ES-I3 (cell line): Measurements from ENCODE around the gene GLRX2.

Experiments used
- H3K36me3 ChIP-seq: 2 replicates; pipeline ENCODE4 v1.6.1; 2013; ENCODE audit warnings: mild to moderate bottlenecking, low read length, control low read depth, moderate library complexity; ENCODE audit not compliant: insufficient read depth
- H3K4me1 ChIP-seq: 2 replicates; pipeline ENCODE4 v1.6.1; 2013; ENCODE audit warnings: mild to moderate bottlenecking, control low read depth, low read length; ENCODE audit not compliant: insufficient read depth
- H3K9ac ChIP-seq: 2 replicates; pipeline ENCODE4 v1.6.1; 2013; ENCODE audit warnings: low read depth, mild to moderate bottlenecking, low read length, moderate library complexity
- H3K9me3 ChIP-seq: 2 replicates; pipeline ENCODE4 v1.6.1; 2013; ENCODE audit warnings: mild to moderate bottlenecking, low read length, moderate library complexity; ENCODE audit not compliant: control insufficient read depth, insufficient read depth

Gene GLRX2

DNA sequence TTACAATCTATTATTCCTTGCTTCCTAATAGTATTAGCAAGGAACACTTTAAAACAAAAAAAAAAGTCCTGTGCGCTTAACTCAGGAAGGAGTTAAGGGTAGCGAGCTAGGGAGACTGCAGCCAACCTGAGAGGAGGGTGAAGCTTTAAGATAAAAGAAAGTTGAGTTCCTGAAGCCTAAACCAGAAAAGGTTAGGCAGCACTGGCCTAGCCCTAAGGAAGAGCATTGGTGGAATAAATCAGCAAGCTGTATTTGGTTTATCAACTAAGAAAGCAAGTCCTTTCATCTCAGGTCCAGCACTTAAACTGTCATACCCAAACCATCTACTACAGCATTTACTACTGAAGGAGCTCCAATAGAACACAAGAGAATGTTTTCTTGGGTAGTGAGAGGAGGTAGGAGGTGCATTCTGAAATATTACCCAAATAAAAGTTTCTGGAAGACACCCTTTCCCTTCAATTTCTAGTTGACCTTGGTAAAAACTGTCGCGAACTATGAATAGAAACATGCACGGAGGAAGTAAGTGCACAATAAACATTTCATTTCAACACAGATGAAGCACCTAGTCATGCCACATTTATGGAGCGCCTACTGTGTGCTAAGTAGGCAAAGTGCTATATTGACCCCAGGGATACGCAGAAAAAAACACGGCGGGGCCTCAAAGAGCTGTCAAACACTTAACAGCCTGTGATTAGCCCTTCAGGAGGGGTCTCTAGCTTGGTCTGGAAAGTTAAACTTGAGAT, 1.3 kb downstream of the GLRX2 start:
- Histone ChIP-seq H3K9ac (peak overlapping the region; percentile 76), H3K36me3 (no peaks in the 10 kb centered on the region; the same call in 1 of the 2 replicates), H3K4me1 (peaks cover 6% of the 10 kb centered on the region), H3K9me3 (no peaks in the 10 kb centered on the region)

DNA sequence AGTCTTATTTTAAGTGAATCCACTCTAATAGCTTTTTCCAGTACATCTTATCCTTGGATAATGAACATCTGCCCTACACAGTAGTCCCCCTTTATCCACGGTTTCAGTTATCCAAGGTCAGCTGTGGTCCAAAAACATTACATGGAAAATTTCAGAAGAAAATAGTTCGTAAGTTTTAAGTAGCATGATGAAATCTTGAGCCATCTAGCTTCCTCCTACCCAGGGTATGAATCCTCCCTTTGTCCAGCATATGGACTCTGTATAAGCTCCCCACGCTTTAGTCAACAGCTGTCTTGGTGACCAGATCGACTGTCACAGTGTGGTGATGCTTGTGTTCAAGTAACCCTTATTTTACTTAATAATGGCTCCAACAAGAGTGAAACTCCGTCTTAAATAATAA, 2.6 kb downstream of the GLRX2 start:
- no peaks in the 10 kb centered on the region for H3K9me3 ChIP-seq

DNA sequence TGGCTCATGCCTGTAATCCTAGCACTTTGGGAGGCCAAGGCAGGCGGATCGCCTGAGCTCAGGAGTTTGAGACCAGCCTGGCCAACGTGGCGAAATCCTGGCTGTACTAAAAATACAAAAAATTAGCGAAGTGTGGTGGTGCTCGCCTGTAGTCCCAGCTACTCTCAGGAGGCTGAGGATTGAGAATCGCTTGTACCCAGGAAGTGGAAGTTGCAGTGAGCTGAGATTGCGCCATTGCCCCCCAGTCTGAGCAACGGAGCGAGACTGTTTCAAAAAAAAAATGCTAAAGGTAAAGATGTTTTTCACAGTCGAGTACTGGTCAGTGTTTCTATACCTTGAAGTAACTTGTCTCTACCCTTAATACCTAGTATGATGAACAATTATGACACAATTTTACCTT, 11.1 kb downstream of the GLRX2 start:
- Histone ChIP-seq H3K4me1 (no peaks in the 10 kb centered on the region), H3K36me3 (peaks cover 3% of the 10 kb centered on the region; the same call in 1 of the 2 replicates)

More for the DNA sequence above, 2.6 kb downstream of the GLRX2 start:
- H3K36me3 ChIP-seq = no peaks in the 10 kb centered on the region; the same call in 1 of the 2 replicates
- peaks cover 6% of the 10 kb centered on the region for H3K4me1 ChIP-seq
- no peak overlapping the region for H3K9ac ChIP-seq

GRCh38 chr1:193090865-193091264, 14.3 kb downstream of the GLRX2 start:
- H3K4me1 ChIP-seq = no peaks in the 10 kb centered on the region
- no peak overlapping the region for H3K9ac ChIP-seq
- H3K9me3 ChIP-seq = no peaks in the 10 kb centered on the region
- peaks cover 3% of the 10 kb centered on the region; the same call in 1 of the 2 replicates for H3K36me3 ChIP-seq

More for the DNA sequence above, 11.1 kb downstream of the GLRX2 start:
- H3K9ac ChIP-seq = no peak overlapping the region
- H3K9me3 ChIP-seq = no peaks in the 10 kb centered on the region

- Histone ChIP-seq H3K36me3 (peaks cover 5% of the 10 kb centered on the region; the same call in 1 of the 2 replicates), H3K4me1 (no peaks in the 10 kb centered on the region), H3K9me3 (no peaks in the 10 kb centered on the region), H3K9ac (no peak overlapping the region)
Observed at GRCh38 chr1:193087893-193088292, 17.3 kb downstream of the GLRX2 start.

- H3K4me1 ChIP-seq = no peaks in the 10 kb centered on the region
- no peak overlapping the region for H3K9ac ChIP-seq
- peaks cover 8% of the 10 kb centered on the region; the same call in 1 of the 2 replicates for H3K36me3 ChIP-seq
- H3K9me3 ChIP-seq = no peaks in the 10 kb centered on the region
Observed at GRCh38 chr1:193086342-193086741, 18.9 kb downstream of the GLRX2 start.

GRCh38 chr1:193085263-193085662, 20.0 kb downstream of the GLRX2 start:
- Histone ChIP-seq H3K4me1 (no peaks in the 10 kb centered on the region), H3K36me3 (peaks cover 8% of the 10 kb centered on the region; the same call in 1 of the 2 replicates), H3K9me3 (no peaks in the 10 kb centered on the region), H3K9ac (no peak overlapping the region)

GRCh38 chr1:193083365-193084088, 21.7 kb downstream of the GLRX2 start:
- H3K36me3 ChIP-seq = peaks cover 8% of the 10 kb centered on the region; the same call in 1 of the 2 replicates
- no peaks in the 10 kb centered on the region; the same call in 1 of the 2 replicates for H3K9me3 ChIP-seq

GRCh38 chr1:193079187-193079586, 26.0 kb downstream of the GLRX2 start:
- Histone ChIP-seq H3K9me3 (no peaks in the 10 kb centered on the region; the same call in 1 of the 2 replicates), H3K9ac (no peak overlapping the region), H3K4me1 (no peaks in the 10 kb centered on the region), H3K36me3 (peaks cover 13% of the 10 kb centered on the region)

More at GRCh38 chr1:193083365-193084088, 21.7 kb downstream of the GLRX2 start:
- Histone ChIP-seq H3K4me1 (no peaks in the 10 kb centered on the region), H3K9ac (no peak overlapping the region)

DNA sequence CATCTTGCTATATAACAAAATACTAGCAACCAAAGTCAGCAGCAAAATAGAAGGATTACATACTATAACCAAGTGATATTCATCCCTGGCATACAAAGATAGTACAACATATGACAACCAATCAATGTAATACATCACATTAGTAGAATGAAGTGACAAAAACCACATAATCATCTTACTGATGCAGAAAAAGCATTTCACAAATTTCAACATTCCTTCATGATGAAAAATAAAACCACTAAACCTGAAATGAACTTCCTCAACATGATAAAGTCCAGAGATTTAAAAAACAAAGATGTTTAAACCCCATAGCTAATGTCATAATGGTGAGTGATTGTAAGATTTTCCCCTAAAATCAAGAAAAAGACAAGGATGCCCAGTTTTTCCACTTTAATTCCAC, 27.2 kb downstream of the GLRX2 start:
- H3K9ac ChIP-seq = no peak overlapping the region
- no peaks in the 10 kb centered on the region; the same call in 1 of the 2 replicates for H3K9me3 ChIP-seq
- H3K36me3 ChIP-seq = peaks cover 13% of the 10 kb centered on the region
- H3K4me1 ChIP-seq = no peaks in the 10 kb centered on the region

- Histone ChIP-seq H3K9ac (no peak overlapping the region), H3K9me3 (no peaks in the 10 kb centered on the region), H3K36me3 (no peaks in the 10 kb centered on the region), H3K4me1 (no peaks in the 10 kb centered on the region)
Observed at GRCh38 chr1:193070942-193071341, 34.3 kb downstream of the GLRX2 start.

GRCh38 chr1:193070386-193070753, 34.8 kb downstream of the GLRX2 start:
- Histone ChIP-seq H3K9ac (no peak overlapping the region), H3K4me1 (no peaks in the 10 kb centered on the region), H3K36me3 (no peaks in the 10 kb centered on the region), H3K9me3 (no peaks in the 10 kb centered on the region)

- Histone ChIP-seq H3K9ac (no peak overlapping the region), H3K36me3 (no peaks in the 10 kb centered on the region), H3K9me3 (no peaks in the 10 kb centered on the region), H3K4me1 (no peaks in the 10 kb centered on the region)
Observed at GRCh38 chr1:193069748-193070385, 35.3 kb downstream of the GLRX2 start.

GRCh38 chr1:193068013-193068412, 37.2 kb downstream of the GLRX2 start:
- Histone ChIP-seq H3K4me1 (peaks cover 3% of the 10 kb centered on the region; the same call in 1 of the 2 replicates), H3K9me3 (no peaks in the 10 kb centered on the region), H3K9ac (no peak overlapping the region), H3K36me3 (no peaks in the 10 kb centered on the region)
